ENCODE data around the gene RNF186. TPM values are rescaled to one million over a fixed set of nuclear protein-coding genes. Genes with fewer than 3 reads are reported as not detected.

Gene RNF186, protein sequence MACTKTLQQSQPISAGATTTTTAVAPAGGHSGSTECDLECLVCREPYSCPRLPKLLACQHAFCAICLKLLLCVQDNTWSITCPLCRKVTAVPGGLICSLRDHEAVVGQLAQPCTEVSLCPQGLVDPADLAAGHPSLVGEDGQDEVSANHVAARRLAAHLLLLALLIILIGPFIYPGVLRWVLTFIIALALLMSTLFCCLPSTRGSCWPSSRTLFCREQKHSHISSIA
- total RNA-seq = not detected in 2 replicates

DNA sequence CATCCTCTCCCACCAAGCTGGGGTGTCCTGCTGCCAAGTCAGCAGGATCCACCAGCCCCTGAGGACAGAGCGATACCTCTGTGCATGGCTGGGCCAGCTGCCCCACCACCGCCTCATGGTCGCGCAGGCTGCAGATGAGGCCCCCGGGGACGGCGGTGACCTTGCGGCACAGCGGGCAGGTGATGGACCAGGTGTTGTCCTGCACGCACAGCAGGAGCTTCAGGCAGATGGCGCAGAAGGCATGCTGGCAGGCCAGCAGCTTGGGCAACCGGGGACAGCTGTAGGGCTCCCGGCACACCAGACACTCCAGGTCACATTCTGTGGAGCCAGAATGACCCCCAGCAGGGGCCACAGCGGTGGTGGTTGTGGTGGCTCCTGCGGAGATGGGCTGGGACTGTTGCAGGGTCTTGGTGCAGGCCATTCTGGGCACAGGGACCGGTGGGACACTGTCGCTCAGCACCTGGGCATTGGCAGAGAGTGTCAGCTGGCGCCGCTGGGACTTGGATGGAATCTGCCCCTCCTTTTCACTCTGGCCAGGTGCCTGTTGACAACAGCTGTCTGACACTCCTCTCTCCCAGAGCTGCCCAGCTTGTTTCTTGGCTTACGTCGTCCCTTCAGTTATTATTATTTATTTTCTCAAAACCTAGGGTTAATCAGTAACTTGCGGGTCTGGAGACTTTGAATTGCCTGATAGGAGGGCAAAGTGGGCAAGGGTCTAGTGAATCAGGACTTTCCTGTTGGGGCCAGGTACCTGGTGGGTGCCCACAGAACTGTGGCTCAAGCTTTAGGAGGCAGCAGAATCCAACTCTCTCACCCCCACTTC is at the start of gene RNF186:
Gene RNF186, minus strand, starts transcription at position 603 of the 823 bp plus-strand sequence. Its CDS starts 182 bp downstream, at position 421.

DNA sequence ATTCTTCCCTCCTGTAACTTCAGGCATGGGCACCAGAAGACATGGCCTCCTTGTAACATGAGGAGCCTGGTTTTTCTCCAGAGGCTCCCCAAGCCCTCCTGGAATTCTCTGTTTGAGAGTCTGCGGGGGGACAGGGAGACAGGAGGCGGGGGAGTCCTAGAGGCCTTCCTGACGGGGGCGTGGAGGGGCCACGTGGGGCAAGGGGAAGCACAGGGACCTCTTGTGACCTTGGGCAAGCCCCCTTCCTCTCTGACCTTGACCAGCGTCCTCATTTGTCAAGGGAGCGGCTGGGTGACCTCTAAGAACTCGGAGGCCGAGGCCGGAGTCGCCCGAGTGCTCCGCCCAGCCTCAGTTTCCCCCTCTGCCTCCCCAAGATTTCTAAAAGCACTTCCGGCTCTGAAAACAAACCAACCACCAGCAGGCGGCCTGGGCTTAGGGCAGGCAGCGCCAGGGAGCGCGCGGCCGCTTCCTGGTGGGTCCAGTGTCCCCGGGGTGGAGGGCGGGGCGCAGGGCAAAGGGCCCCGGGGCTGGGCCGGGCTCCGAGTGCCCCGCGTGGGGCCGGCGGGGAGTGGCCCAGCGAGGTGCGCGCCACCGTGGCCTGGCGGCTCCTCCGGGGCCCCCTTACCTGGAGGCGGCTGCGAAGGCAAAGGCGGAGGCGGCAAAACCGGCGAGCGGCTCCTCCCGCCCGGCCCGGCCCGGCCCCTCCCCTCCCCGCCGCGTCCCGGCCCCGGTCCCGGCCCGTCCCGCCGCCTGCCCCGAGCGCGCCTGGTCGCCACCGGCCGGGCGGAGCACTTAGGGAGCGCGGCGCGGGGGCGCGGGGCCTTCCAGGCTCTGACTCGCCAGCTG is 15.6 kb downstream of the RNF186 start, which contains the start of gene TMCO4:
Gene TMCO4, minus strand, starts transcription at position 687 of the 846 bp plus-strand sequence. CDS start 19,158 bp downstream, outside the sequence.

Other genes with a start within 250 kb of the RNF186 start
- gene NBL1, start 171.0 kb downstream of the RNF186 start, total RNA-seq = 71.7 and 115 TPM in 2 replicates
- not detected in 2 replicates for gene HTR6, start 150.4 kb downstream of the RNF186 start, total RNA-seq
- gene TMCO4, start 15.4 kb downstream of the RNF186 start, total RNA-seq = 12.7 and 13.8 TPM in 2 replicates
- 4.5 and 5.9 TPM in 2 replicates for gene OTUD3, start 67.1 kb upstream of the RNF186 start, total RNA-seq
- gene PLA2G2E, start 108.3 kb upstream of the RNF186 start, total RNA-seq = not detected in 2 replicates
- not detected in 2 replicates for gene PLA2G2A, start 164.3 kb upstream of the RNF186 start, total RNA-seq